ENCODE measurements around the gene AP3B1.
"Not testable (repeated sequence)": the region's sequence is repeated elsewhere in the genome, so short reads cannot be mapped to it uniquely, and the experiment has no call there.

The AP3B1 gene

DNA sequence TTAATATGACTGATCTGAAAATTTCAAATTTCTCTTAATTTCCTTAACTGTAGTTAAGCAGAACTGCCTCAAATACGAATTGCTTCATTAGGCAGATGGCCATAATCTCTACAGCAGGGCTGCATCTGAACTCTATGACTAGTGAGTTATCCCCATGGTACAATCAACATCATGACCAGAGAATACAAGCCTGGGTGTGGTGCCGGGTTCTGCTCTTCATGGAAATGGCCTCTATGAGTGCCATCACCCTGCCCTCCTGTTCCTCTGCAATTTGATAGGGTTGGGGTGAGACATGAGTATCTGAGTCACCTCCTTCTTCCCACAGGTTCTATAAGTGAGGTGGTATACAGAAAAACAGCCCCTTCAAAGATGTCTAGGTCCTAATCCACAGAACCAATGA is 235.9 kb downstream of the AP3B1 start:
- DNase-seq: no peak

DNA sequence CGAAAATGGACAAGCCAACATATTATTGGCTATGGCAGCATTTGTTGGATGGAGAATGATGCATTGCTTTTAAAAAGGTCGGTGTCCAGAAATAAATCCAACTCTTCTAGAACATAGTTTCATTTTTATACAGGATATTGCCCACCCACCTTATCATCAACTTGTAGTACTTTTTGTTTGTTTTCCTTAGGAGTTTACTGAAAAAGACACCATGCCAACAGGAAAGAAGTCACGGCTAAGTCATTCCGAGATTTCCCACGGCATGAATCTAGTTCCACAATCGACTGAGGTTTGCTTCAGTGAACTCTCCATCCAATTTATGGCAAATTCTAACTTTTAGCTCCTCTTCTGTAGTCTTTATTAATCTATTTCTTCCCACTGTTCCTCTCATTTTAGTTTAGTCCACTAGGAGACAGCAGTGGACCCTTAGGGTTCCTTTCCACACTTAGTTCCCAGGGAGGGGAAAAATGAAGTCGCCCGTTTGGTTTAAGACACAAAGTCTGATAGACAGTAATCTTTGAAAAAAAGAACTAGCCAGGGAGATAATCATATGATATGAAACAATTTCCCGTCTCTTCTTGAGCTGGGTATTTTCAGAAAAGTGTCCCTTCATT is 237.5 kb downstream of the AP3B1 start:
- DNase-seq: no peak

DNA sequence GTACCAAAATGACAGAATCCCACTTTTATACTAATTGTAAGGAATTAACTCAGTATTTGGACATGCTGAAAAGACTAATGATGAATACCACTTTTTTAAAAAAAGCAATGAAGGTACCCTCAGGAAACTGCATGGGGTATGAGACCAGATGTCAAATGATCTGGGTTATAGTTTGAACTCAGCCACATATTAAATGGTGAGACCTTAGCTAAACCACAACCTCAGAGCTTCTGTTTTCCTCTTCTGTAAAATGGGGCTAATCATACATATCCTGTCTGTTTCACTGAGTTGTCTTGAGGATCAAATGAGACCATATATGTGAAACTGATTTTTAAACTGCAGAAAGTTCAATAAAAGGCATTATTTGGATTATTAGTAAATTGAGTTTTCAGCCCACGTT is 238.4 kb downstream of the AP3B1 start:
- DNase-seq: no peak

DNA sequence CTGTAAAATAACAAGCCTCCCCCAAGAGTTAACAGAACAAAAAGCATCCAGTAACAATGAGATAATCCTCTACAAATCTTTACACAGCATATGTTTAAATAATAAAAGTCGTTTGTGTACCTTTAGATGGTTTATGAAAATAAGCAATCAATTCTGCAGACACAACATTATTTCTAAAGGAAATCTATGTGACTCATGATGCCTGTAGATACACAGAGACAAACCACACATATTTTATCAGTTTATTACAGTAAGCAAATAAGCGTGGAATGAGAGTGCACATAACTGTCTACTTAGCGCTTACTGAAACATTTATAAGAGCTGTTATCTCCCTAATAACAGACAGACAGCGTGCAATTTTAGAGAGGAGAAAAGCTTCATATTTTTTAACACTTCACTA is 243.6 kb downstream of the AP3B1 start:
- no peak for DNase-seq

DNA sequence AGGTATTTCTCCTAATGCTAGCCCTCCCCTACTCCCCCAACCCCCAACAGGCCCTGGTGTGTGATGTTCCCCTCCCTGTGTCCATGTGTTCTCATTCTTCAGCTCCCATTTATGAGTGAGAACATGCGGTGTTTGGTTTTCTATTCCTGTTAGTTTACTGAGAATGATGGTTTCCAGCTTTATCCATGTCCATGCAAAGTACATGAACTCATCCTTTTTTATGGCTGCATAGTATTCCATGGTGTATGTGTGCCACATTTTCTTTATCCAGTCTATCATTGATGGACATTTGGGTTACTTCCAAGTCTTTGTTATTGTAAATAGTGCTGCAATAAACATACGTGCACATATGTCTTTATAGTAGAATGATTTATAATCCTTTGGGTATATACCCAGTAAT is 247.7 kb downstream of the AP3B1 start:
- DNase-seq: not testable (repeated sequence)

DNA sequence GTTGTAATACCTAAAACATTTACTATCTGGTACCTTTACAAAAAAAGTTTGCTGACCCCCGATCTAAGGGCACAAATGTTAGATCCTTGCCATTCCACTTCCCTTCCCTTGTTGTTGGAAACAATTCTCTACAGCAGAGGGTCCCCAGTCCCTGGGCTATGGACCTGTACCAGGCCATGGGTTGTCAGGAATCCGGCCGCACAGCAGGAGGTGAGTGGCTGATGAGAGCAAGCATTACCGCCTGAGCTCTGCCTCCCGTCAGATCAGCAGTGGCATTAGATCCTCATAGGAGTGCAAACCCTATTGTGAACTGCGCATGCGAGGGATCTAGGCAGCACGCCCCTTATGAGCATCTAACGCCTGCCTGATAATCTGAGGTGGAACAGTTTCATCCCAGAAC is 248.5 kb downstream of the AP3B1 start:
- DNase-seq: no peak

DNA sequence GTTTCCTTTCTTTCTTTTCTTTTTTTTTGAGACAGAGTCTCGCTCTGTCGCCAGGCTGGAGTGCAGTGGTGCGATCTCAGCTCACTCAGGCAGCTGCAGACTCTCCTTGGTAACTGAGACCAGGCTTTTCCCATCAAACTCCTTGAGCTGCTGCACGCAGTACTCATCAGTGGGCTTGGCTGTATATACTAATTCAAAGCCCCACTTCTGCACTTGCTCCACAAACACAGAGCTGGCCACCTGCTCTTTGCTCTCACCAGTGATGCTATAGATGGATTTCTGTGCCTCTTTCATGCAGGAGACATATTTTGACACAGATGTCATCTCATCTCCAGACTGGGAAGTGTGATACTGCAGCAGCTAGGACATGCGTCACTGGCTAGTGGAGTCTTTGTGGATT is 252.7 kb downstream of the AP3B1 start:
- DNase-seq: no peak

DNA sequence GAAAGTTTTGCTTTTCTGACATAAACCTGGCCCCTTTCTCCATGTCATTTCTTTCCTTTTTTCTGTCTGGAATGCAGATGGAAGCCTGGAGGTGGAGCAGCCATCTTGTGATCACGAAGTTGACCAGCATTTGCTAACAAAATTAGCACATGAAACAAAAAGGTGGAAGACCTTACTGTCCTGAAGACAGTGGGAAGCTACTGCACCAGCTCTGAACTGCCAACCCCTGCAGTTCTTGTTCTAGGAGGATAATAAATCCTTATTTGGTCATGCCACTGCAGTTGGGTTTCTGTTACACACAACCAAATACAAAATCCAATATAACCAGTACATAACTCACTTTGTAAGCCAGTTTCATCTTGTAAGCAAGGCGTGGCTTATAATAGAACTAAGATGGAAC is 269.0 kb downstream of the AP3B1 start:
- DNase-seq: no peak

DNA sequence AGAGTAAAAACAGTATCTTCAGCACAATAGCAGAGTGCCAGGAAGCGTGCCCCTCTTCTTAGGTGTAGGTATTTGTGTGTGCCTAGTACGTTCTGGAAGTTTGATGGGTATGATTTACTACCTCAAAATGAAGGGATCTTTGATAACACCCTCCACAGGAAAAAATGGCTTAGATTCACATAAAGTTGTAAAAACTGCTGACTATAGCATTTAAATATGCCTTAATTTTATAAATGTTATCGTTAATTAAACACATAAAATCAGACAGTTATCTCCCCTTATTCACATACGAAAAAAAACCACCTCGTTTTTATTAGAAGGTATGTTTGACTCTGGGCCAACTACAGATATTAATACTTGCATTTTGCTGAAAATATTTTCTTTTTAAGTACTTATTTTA is 274.8 kb downstream of the AP3B1 start:
- DNase-seq: no peak

DNA sequence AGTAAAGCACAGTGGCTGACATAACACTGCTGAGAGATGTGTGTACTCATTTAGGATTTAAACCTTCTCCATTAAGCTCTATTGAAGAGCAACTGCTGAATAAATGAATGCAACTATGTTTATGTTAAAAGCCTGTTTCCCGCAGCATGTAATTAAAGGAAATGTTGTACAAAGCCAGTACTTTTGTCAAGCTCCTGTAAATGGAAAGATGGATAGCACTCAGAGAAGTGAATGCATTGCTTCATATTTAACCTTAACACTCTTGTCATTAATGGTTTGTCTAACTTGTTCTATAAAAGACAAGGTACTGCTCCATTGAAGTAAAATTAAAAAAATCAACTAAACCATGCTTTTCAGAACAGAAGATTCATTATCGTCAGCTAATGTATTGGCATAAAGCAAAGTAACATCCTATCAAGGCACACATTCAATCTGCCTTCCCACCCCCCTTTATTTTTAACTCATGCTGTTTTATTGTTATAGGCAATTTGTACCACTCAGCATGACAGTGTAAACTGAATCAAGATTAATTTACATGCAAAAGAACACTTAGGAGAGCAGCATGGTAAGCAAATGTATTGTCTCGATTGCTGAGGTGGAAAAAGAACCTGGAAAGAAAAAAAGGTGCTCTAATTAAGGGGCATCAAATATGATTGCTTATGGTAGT is 277.5 kb downstream of the AP3B1 start:
- DNase-seq: no peak

DNA sequence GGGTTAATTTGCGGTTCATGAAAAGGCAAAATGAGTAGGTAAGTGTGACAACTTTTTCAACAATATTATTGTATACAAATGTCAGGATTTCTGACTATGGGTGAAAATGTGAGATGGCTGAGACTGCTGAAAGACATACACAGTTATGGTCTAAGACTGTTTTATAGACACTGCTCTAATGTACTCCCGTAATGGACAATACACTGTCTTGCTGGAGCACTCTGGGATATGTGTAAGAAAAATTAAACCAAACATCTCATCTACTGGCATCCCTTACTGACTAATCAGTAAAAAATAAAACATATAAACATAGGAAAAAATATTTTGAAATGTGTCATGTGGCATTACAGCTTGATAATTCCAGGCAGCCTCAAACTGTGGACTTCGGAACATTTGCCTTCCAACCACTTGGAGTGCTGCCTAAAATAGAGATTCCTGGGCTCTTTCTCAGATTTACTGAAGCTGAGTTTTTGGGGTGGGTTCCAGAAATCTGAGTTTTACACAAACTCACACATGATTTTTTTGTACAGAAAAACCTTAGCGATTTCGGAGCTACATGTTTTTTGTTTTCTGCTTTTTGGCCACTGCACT is 284.5 kb downstream of the AP3B1 start:
- no peak for DNase-seq

DNA sequence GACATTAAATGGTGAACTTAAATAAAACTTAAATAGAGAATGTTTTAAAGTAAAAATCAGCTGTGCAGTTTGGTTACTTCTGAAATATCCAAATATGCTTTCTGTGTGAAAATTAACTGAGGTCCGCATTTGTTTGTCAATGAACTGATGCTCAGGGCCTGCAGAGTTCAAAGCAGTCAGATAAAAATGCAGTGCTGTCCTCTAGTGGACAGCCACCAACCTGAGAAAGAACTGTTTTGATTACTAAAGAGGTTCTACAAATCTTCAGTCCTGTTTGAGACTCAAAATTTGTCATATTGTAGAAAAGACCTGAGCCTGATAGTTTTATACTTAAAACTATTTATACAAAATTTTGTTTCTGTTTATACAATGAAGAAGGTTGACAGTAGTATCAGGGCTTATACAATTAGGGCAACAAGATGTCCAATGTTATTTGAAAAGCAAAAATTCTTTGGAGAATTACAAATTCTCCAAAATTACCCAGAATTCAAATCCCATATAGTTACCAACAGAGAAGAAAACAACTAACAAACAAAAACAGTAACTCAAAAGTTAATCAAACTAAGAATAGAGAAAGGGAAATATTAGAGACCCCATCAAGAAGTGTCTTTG is 286.0 kb downstream of the AP3B1 start:
- no peak for DNase-seq

DNA sequence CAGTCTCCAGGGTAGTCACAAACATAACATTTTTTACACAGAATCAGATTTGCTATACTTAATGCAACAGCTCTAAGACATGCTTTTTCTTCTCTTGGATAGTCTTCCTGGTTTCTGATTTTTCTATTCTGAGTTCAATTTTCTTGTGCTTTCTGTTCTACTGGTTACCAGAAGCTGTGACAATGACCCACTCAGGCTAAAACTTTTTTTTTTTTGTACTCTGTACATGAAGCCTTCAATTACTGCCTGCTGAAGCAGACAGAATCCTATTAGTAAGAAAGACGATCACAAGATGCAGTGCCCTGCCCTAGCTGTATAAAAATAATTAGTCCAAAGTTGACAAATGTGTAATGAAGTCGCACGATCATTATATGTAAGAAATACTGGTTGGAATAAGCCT is 287.3 kb downstream of the AP3B1 start:
- DNase-seq: no peak

DNA sequence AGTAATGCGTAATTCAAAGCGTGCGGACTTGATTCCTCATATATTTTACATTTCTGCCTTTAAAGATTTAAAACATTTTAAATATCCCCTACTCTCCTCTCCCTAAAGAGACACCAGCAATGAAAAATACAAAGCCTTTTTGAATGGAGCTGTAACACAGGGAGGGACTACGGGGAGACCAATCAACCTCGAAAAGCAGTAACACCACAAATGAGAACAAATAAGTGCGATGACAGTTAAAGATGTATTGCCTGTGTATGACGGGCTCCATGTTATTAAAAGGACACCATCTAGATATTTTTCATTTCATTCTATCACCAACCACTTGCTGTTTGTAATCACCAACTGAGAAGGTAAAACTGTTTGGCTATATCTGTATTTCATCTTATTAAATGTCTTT is 288.0 kb downstream of the AP3B1 start:
- DNase-seq: no peak

DNA sequence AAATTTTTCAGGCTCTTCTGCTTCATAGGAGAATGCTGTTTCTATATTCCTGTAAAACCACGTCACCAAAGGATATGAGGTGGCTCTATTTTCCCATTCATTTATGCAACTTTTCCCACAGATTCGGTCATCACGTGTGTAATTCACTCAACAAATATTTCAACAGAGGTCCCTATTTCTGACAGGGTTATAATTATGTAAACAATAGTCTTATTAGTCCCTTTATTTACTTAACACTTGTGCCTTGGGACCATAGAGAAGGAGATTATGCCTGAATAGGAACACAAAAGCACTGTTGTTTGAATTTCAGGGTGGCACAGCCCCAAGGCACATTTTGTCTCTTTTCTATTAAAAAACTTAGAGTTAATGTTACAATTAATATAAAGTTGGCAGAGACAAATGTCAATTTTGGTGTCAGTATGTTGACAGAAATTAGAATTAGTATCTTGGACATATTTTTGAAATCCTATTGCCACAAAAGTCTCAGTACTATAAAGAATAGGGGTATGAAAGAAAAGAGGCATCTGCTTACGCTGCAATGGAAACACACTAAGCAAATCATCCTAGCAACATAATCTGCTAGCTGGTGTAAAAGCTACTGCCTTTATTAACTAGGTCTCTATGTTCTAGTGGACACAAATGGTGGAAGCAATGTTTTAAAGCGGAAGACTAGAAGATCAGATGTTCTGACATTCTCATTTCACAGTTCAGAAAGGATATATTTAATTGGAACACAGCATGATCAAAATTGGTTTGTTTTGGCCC is 289.3 kb downstream of the AP3B1 start:
- DNase-seq: no peak

DNA sequence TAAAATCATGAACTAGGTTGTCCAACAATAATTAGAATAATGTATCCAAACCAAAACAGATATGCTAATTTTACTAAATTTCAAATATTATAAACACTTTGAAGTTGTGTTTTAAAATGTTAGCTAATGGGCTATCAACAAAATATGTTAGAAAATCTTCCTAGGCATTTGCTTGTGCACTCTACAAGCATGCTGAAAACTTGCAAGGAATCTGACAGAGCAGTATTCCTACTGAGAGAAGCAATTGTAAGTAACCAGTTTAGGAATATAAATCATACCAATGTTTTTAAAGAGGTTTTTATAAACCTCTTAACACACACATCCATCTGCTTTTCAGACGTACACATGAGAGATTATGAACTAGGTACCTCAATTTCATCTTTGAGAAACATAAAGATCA is 289.9 kb downstream of the AP3B1 start:
- DNase-seq: no peak

DNA sequence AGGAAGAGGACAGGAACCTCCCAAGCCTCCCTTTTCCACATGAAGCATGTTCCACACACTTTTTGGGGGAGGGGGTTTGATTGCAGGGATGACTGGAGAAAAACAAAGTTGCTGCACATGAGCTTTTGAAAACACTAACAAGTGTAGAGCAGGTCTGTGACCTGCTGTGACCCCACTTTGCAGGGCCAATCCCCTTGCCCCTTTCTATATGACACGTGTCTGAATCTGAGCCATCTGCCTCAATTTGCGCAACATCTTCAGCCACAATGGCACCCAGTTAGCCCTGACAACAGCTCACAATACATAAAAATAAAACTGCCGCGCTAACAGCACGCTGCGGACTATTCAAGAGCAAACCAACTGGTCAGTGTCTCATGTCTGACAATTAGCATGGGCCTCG is 290.6 kb downstream of the AP3B1 start:
- no peak for DNase-seq

DNA sequence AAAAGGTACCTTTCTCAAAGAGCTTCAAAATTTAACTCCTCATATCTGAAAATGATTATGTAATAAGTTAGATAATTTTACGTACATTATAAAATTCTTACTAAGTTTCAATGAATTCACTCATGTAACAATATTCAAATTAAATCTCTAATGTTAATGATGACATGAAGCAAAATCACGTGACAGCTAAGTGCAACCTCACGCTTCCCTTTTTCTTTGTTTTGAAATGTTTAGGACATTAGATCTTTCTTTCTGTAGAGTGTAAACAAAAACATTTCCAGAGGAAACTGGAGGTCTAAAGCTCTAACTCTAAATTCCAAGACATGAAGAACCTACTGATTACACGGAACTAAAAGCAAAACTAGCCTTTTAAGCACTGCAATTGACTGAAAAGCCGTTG is 291.0 kb downstream of the AP3B1 start:
- DNase-seq: no peak

DNA sequence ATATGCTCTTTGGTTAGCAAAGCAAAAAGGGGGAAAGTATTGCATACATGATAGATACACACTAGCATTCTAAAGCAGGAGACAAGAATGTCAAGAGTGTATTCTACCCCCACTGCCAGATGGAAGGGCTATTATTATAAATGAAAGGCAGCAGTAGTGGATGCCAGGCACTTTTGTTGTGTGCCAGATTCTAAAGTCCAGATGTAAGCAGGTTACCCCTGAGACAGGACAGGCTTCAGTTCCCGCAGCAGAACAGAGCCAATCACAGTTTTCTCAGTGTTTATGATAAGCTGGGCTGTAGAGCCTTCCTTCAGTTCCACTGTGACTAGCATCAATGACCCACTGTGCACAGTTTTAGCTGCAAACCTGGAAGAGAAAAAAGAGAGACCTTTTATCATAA is 291.8 kb downstream of the AP3B1 start:
- DNase-seq: no peak

DNA sequence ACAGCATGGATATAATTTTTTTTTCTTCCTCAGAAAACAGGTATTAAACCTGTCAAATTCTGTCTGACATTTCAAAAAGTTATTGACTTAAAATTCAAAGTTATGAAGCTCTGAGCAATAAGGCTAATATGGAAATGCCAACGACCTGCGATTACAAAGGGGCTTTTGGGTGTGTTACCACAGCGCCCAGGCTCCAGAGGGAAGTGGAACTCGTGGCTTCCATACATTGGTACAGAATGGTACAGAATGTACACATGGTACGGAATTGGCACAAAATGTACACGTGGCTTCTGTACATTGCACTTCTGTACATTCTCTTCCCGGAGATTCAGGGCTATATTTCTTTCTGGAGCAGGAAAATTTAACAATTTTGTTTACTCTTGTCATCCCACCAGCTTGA is 293.3 kb downstream of the AP3B1 start:
- DNase-seq: no peak

DNA sequence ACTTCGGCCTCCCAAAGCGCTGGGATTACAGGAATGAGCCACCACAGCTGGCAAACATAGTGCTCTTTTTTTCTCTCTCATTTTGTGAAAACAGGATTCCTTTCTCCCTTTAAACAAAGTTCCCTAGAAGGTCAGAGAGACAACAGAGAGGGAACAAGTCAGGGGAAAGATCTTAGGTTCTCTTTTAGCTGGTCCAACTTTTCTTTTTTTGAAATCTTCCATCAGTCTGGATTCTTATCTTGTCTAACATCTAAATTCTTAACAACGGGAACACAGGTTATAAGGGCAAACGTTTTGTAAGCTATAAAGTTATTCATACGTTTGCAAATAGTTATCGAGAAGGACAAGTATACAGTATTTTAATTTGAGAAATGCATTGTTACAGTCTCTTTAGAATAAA is 294.3 kb downstream of the AP3B1 start:
- no peak for DNase-seq

DNA sequence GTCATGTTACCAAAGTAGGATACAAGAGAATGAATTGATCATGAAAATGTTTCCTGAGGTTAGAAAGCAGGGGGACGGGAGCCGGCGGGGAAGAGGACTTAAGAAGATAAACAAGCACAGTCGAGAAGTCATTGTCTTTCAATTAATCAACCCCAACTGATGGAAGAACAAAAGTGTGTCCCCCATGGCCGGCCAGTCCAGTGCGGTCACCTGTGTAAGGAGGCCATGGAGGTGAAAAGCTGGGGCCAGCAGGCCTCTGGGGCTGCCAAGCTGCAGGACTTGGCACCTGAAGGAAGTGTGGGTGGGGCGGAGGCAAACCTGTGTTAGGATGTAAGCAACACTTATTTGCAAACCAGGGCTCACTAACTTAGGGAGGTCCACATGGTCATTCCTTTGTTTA is 295.1 kb downstream of the AP3B1 start:
- no peak for DNase-seq

DNA sequence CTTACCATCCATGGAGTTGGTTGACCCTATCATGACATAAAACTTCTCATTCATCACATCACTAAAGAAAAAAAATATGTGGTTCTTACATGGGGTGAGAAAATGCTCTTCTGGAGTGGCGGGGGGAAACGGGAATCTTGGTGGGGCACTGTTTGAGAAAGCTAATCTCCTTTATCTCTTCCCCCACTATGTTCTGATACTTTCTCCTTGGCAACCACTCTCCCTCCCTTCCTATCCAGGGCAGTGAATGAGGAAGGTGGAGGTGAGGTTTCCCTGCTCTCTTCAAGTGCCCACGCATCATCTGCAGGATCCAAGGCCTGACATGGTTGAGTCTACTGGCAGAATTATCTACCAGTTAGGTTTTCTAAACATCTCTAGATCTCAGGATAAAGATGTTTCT is 297.6 kb downstream of the AP3B1 start:
- DNase-seq: no peak

Data from GF-D8 (cell line).